Uterus (tissue), 2 donors: ENCODE results near the gene TRIM44.

Experiments used
- CTCF ChIP-seq, 4 experiments: fragments of 200-600 bp in 2 of 4; fragments of 450-650 bp in 2 of 4; sonication (generic) in 2 of 4; IDR thresholded peaks; one replicate each; pipeline ENCODE4 v1.5.1; 2016 to 2019; ENCODE audit warnings: antibody characterized with exemption in 4 of 4, mild to moderate bottlenecking in 2 of 4, moderate library complexity in 1 of 4
- POLR2A ChIP-seq, 2 donors: fragments of 450-650 bp; IDR thresholded peaks; one replicate each; pipeline ENCODE4 v1.6.1; 2016; ENCODE audit warnings: antibody characterized with exemption in 2 of 2, mild to moderate bottlenecking in 1 of 2, moderate library complexity in 1 of 2

- TF ChIP-seq POLR2A (IDR thresholded peaks at IDR 0.05) (no peak), CTCF (IDR thresholded peaks at IDR 0.05) (no peak)
Measured at GRCh38 chr11:35771722-35772121, 109.1 kb downstream of the TRIM44 start.
